NCI-H1417 (cell line): ENCODE measurements around the gene DENND10.
"Not testable (repeated sequence)": the region's sequence is repeated elsewhere in the genome, so short reads cannot be mapped to it uniquely, and the experiment has no call there.

Source experiments
- DNase-seq, 3 experiments: peaks; one replicate each; lab custom pipeline; 2025; lab: John Stamatoyannopoulos, UW

Gene DENND10

DNA sequence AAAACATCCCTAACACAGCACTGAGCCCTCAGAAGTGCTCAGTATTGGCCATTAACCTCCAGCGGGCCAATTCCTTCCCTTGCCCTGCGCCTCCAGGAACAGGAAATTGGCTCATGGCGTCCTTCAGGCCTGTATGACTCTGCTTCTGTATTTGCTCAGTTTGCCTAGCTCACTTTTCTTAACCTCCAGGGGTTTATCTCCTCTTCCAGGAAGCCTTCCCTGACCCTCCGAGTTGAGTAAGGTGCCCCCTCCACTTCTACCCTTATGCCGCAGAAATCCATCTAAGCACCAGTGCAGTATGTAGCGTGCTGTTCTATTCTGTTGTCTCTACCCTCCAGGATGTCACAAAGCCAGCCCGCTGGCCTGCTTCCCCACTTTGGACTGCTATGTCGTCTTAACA is 62.7 kb downstream of the DENND10 start:
- no peak for DNase-seq

DNA sequence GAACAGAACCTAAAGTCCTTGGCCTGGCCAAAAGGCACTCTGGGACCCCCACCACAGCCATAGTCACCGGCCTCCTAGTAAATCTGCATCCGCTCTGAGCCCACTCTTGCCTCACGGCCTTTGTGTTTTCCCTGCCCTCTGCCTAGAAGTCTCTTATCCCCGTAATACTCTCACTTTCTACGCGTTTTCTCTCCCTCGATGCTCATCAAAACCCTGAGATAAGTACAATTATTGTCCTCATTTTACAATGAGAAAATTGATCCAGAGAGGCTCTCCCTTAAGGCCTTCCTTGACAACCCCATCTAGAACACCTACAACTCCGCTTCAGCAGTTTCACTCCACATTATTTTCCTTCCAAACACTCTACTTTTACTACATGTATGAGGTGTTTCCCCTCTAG is 63.1 kb downstream of the DENND10 start:
- no peak for DNase-seq

DNA sequence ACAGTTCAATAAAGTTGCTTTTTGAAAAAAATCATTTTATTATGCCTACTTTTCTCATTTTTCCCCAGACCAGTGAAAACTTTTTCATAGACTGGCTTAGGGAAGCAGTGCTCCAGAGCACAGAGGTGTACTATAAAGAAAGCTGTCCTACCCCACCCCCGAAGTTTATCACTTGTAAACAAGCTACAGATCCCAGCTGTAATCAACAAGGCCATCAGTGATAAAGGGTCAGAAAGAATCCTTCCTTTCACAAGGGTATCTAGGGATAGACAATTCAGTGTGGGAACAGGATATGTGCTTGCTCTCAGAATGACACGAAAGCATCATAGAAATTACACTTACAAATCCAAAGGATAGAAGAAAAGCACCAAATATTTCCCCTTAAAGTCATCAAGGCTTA is 70.2 kb downstream of the DENND10 start:
- DNase-seq: no peak

DNA sequence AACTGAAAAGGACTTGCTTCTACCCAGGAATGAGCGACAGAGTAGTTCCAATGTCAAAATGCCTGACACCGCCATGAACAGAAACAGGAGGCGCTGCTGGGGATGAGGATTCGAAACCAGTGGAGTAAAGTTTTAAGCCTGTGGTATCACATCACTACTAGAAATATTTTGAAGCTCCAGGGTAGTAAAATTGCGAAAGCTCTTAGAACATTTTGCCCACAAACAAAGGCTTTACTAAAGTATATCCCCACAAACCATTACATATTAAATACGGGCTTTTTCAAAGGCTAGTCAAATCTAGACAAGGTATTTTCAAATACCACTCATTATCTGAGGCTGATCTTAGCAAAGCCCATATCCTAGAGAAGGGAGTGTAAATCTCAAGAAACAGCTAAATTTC is 72.3 kb downstream of the DENND10 start:
- DNase-seq: no peak

DNA sequence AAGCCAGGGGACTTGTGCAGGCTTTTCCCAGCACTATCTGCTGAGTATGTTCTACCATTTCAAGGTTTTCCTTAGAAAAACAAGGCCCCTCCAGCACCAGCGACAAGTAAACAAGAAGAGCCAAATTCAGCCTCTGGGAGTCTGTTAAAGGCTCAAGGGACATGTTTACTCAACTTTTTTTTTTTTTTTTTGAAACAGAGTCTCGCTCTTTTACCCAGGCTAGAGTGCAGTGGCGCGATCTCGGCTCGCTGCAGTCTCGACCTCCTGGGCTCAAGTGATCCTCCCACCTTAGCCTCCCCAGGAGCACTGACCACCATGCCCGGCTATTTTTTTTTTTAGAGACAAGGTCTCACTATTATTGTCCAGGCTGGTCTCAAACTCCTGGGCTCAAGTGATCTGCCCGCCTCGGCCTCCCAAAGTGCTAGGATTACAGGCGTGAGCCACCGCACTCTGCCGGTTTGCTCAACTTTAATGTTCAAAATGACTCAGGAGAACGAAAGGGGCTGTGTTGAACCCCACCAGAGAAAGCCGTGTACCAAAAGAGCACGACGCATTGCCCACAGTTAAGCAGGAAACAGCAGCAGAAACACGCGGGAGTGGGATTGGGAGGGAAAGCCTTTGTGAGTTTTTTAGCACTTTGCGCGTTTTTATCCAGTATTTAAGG is 73.9 kb downstream of the DENND10 start:
- peak in 2 of 3 experiments; percentile 47 to 73 for DNase-seq

DNA sequence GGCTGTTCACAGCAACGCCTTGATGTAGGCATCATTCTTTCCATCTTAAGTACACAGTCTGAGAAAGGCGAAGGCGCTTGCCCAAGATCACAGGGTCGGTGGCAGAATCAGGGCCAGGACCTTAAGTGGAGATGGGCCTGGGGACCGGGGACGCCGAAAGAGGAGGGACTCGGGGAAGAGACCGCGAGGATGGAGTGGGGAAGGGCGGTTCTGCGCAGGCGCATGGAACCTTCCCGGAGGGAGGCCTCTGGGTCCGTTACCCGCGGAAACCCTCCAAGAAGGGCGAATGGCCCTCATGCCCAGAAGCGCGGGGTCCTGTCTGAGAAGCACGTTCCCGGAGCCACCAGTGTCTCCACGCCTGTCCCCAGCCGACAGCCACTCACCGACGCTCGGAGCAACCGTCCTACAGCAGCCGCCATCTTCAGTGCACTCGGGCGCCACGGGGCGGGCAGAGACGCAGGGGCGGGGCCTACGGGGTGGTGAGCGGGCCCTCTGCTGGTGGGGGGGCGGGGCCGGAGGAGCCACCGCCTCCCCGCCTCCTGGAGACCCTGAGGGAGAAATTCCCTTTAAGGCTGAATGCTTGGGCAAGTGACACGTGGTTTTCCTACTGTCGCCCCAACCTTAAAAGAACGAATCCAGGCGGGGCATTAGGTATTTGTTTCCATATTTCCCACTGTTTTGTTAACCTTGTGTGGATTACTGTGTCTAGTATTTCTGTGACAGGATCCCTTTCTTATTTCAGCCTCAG is 74.6 kb downstream of the DENND10 start, which contains the start of gene PRDX3:
Gene PRDX3, minus strand, starts transcription at position 441 of the 748 bp plus-strand sequence. Its CDS starts 22 bp downstream, at position 419.
- DNase-seq: peak; percentile 87 to 94 (median 92)

DNA sequence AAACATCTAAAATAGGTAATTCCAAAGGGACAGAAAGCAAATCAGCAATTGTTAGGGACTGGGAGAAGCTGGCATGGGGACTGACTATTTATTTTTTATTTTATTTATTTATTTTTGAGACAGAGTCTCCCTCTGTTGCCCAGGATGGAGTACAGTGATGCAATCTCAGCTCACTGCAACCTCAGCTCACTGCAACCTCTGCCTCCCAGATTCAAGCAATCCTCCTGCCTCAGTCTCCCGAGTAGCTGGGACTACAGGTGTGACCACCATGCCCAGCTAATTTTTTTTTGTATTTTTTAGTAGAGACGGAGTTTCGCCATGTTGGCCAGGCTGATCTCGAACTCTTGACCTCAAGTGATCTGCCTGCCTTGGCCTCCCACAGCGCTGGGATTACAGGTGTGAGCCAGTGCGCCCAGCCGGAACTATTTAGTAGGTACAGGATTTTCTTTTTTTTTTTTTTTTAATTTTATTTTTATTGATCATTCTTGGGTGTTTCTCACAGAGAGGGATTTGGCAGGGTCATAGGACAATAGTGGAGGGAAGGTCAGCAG is 77.0 kb downstream of the DENND10 start:
- not testable (repeated sequence) for DNase-seq

DNA sequence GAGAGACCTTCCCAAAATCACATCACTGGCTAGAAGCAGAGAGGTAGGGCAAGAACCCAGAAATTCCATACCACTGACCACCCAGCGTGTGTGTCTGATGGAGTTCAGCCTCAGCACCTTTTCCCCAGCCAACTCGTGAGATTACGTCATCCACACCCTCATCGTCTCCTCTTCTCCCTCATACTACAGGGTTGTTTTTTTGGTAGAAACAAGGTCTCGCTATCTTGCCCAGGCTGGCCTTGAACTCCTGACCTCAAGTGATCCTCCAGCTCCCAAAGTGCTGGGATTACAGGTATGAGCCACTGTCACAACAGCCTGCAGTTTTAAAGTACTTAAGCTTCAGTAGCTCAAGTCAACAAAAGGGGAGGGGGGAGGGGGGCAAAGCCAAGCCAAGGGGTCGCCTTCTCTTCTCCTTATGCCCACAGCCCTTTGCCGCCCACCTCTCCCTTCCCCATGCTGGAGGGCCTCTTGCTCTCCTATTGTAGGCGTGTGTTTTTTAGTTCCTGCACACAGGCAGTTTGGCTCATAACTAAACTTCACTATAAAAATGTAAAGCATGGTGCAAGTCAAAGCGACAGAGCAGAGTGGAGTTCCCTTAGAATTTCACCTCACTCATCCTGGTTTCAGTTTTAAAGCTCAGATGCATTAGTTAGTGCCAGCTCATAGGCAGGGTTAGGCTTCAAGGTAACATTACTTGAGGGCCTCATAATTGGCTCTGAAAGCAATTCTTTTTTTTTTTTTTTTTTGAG is 79.9 kb downstream of the DENND10 start:
- DNase-seq: no peak
